H1 (cell line): Measurements from ENCODE around the gene KIF13A.

Experiments
- EP300 ChIP-seq, 2 experiments: IDR thresholded peaks; 1 replicate in 1 of 2; 2 replicates in 1 of 2; pipeline ENCODE4 v1.6.1; 2011 to 2012; ENCODE audit warnings: low read depth in 2 of 2, low read length in 2 of 2, mild to moderate bottlenecking in 2 of 2, borderline replicate concordance in 1 of 2, inconsistent platforms in 1 of 2, moderate library complexity in 1 of 2
- EZH2 ChIP-seq: fragments of 200-600 bp; sonication (generic); IDR thresholded peaks from 2 replicates; pipeline ENCODE4 v1.7.1; 2012; ENCODE audit warnings: low read depth, mild to moderate bottlenecking, moderate library complexity, low read length, inconsistent platforms; ENCODE audit not compliant: severe bottlenecking
- JUND ChIP-seq: IDR thresholded peaks from 2 replicates; pipeline ENCODE4 v1.6.1; 2011; ENCODE audit warnings: mild to moderate bottlenecking, improper control_type of control experiment, low read length
- POLR2AphosphoS5 ChIP-seq: IDR thresholded peaks from 2 replicates; pipeline ENCODE4 v1.6.1; 2011; ENCODE audit warnings: low read depth, low read length
- TF ChIP-seq, protein P1 (sequence below): IDR thresholded peaks from 2 replicates; pipeline ENCODE4 v1.6.1; 2012; ENCODE audit warnings: inconsistent platforms
- TF ChIP-seq, protein P2 (sequence below): IDR thresholded peaks from 2 replicates; pipeline ENCODE4 v1.6.1; 2012; ENCODE audit warnings: inconsistent platforms
- TF ChIP-seq, protein P3 (sequence below), 3 experiments: IDR thresholded peaks; 1 replicate in 2 of 3; 2 replicates in 1 of 3; pipeline versions ENCODE4 v1.5.1 to v1.6.1; 2011; ENCODE audit warnings: low read length in 3 of 3, mild to moderate bottlenecking in 3 of 3, inconsistent platforms in 2 of 3, low read depth in 1 of 3, moderate library complexity in 1 of 3; ENCODE audit not compliant: insufficient read depth in 1 of 3; ENCODE audit errors: control extremely low read depth in 1 of 3

DNA sequence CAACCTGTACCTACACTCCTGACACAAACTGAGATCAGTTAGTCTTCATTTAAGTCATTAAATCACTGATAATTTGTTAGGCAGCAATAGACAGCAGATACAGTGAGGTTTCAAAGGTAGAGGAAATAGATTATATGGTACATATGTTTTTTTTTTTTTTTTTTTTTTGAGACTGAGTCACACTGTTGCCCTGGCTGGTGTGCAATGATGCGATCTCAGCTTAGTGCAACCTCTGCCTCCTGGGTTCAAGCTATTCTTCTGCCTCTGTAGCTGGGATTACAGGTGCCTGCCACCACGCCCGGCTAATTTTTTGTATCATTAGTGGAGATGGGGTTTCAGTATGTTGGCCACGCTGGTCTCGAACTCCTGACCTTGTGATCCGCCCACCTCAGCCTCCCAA is 38.2 kb upstream of the KIF13A start:
- TF ChIP-seq, protein P1, sequence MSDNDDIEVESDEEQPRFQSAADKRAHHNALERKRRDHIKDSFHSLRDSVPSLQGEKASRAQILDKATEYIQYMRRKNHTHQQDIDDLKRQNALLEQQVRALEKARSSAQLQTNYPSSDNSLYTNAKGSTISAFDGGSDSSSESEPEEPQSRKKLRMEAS: no peak
- TF ChIP-seq EP300 (IDR thresholded peaks at IDR 0.05; ENCODE audit: borderline replicate concordance in 1 of 2, low read depth in 2 of 2, low read length in 2 of 2): no peak
- TF ChIP-seq, protein P2, sequence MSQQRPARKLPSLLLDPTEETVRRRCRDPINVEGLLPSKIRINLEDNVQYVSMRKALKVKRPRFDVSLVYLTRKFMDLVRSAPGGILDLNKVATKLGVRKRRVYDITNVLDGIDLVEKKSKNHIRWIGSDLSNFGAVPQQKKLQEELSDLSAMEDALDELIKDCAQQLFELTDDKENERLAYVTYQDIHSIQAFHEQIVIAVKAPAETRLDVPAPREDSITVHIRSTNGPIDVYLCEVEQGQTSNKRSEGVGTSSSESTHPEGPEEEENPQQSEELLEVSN: no peak
- TF ChIP-seq EZH2: no peak
- TF ChIP-seq, protein P3, sequence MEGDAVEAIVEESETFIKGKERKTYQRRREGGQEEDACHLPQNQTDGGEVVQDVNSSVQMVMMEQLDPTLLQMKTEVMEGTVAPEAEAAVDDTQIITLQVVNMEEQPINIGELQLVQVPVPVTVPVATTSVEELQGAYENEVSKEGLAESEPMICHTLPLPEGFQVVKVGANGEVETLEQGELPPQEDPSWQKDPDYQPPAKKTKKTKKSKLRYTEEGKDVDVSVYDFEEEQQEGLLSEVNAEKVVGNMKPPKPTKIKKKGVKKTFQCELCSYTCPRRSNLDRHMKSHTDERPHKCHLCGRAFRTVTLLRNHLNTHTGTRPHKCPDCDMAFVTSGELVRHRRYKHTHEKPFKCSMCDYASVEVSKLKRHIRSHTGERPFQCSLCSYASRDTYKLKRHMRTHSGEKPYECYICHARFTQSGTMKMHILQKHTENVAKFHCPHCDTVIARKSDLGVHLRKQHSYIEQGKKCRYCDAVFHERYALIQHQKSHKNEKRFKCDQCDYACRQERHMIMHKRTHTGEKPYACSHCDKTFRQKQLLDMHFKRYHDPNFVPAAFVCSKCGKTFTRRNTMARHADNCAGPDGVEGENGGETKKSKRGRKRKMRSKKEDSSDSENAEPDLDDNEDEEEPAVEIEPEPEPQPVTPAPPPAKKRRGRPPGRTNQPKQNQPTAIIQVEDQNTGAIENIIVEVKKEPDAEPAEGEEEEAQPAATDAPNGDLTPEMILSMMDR (IDR thresholded peaks at IDR 0.05; ENCODE audit: control extremely low read depth in 1 of 3, insufficient read depth in 1 of 3, low read depth in 1 of 3, low read length in 3 of 3): no peak
- no peak for TF ChIP-seq JUND
- no peak for TF ChIP-seq POLR2AphosphoS5
